H1 (cell line): ENCODE measurements around the gene PCDHB12.
"Not testable (repeated sequence)": the region's sequence is repeated elsewhere in the genome, so short reads cannot be mapped to it uniquely, and the experiment has no call there.

Source experiments
- CTCF ChIP-seq, 3 experiments: IDR thresholded peaks; 1 replicate in 2 of 3; 2 replicates in 1 of 3; pipeline versions ENCODE4 v1.5.1 to v1.6.1; 2011; ENCODE audit warnings: low read length in 3 of 3, mild to moderate bottlenecking in 3 of 3, inconsistent platforms in 2 of 3, low read depth in 1 of 3, moderate library complexity in 1 of 3; ENCODE audit not compliant: insufficient read depth in 1 of 3; ENCODE audit errors: control extremely low read depth in 1 of 3
- EGR1 ChIP-seq: IDR thresholded peaks from 2 replicates; pipeline ENCODE4 v1.6.1; 2011; ENCODE audit warnings: low read depth, low read length, borderline replicate concordance
- EP300 ChIP-seq, 2 experiments: IDR thresholded peaks; 1 replicate in 1 of 2; 2 replicates in 1 of 2; pipeline ENCODE4 v1.6.1; 2011 to 2012; ENCODE audit warnings: low read depth in 2 of 2, low read length in 2 of 2, mild to moderate bottlenecking in 2 of 2, borderline replicate concordance in 1 of 2, inconsistent platforms in 1 of 2, moderate library complexity in 1 of 2
- EZH2 ChIP-seq: fragments of 200-600 bp; sonication (generic); IDR thresholded peaks from 2 replicates; pipeline ENCODE4 v1.7.1; 2012; ENCODE audit warnings: low read depth, mild to moderate bottlenecking, moderate library complexity, low read length, inconsistent platforms; ENCODE audit not compliant: severe bottlenecking
- SRF ChIP-seq: IDR thresholded peaks from 2 replicates; pipeline ENCODE4 v1.6.1; 2011; ENCODE audit warnings: mild to moderate bottlenecking, low read depth, low read length, moderate library complexity

GRCh38 chr5:141216035-141216434, 7.5 kb downstream of the PCDHB12 start:
- TF ChIP-seq SRF; EZH2; EGR1; CTCF (IDR thresholded peaks at IDR 0.05; ENCODE audit: control extremely low read depth in 1 of 3, insufficient read depth in 1 of 3, low read depth in 1 of 3, low read length in 3 of 3); EP300 (IDR thresholded peaks at IDR 0.05; ENCODE audit: borderline replicate concordance in 1 of 2, low read depth in 2 of 2, low read length in 2 of 2): not testable (repeated sequence)
